Frontal cortex (tissue), 4 donors: ENCODE measurements around the gene GIGYF2. TPM values are rescaled to one million over a fixed set of nuclear protein-coding genes. Genes with fewer than 3 reads are reported as not detected.
"Not testable (repeated sequence)": the region's sequence is repeated elsewhere in the genome, so short reads cannot be mapped to it uniquely, and the experiment has no call there.

Experiments
- DNase-seq, 2 donors: peaks; one replicate each; pipeline ENCODE4 v3.0.0; 2012; ENCODE audit warnings: low spot score in 2 of 2
- FAIRE-seq: peaks from 2 replicates; lab custom pipeline; 2012; peaks lifted over from hg19 to GRCh38; lab: Jason Lieb, UNC
- total RNA-seq: library from RNA; depleted of rRNA; stranded (reverse); fragments of >200 nt; gene quantifications from one replicate; pipeline ENCODE4 v1.2.3, GENCODE V29; 2014
- donor health status: control.
- donor health status: control.
- donor health status: control.

GIGYF2 gene
- total RNA-seq, 1 donor from 2014 or later: 98.2 TPM

DNA sequence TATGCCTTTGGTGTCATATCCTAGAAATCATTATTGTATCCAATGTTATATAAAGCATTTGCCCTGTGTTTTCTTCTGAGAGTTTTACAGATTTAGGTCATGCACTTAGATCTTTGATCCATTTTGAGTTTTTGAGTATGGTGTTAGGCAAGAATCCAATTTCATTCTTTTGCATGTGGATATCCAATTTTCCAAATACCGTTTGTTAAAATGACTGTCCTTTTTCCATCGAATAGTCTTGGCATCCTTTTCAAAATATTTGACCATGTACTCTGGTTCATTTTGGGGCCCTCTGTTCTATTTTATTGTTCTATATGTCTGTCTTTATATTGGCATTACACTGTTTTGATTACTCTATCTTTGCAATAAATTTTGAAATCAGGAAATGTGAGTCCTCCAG is 103.0 kb downstream of the GIGYF2 start:
- no peak for FAIRE-seq
- no peak for DNase-seq

DNA sequence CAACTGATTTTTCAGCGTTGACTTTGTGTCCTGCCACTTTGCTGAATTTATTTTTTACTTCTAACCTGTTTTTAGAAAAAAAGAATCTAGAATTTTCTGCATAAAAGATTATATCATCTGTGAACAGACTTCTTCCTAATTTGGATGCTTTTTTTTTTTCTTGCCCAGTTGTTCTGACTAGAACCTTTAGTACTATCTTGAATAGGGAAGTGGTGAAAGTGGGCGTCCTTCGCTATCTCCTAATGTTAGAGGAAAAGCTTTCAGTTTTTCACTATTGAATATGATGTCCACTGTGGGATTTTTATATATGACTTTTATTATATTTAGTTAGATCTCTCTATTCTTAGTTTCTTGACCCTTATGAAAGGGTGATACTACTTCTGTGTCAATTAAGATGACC is 105.0 kb downstream of the GIGYF2 start:
- no peak for FAIRE-seq

DNA sequence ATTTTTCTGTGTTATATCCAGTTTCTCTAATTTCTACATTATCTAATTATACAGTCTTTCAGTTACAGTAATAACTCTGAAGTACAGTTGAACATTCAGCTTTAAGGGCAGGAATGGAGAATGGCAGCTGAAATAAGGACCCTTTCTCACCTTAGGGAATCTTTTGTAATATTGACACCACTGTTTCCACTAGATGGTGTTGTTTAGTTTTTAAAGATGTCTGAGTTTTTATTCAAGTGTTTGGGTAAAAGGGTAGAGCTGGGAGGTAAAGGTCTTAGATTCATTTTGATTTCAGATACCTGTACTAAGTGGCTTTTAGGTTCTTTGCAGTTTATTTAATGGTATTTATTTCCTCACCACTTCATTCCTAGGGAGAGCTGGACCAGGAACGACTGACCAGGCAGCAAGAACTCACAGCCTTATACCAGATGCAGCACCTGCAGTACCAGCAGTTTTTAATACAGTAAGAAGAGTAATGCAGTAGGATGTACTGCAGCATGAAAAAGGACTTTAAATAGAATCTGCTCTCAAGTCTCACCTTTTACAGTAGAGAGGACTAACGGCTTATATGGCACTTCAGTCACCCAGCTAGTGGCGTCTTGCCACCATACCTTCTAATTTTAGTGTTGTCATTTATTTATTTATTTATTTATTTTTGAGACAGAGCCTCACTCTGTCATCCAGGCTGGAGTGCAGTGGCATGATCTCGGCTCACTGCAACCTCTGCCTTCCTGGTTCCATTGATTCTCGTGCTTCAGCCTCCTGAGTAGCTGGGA is 112.4 kb downstream of the GIGYF2 start:
- FAIRE-seq (no peak), DNase-seq (no peak)

More for the DNA sequence above, 105.0 kb downstream of the GIGYF2 start:
- no peak for DNase-seq

DNA sequence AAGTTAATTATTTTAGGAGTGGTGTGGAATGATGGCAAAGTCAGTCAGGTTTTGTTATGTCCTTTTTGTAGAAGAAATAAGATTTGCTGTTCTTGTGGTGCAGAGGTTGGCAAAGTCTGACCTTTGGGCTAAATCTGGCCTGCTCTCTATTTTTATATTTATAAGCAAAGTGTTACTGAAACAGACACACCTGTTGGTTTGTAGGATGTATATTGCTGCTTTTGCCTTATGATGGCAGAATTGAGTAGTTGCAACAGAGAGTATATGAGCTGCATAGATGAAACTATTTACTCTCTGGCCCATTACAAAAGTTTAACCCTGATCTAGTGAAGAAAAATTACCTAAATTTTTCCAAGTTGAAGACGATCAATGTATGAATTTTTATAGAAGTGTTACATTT is 113.3 kb downstream of the GIGYF2 start:
- DNase-seq (no peak), FAIRE-seq (no peak)

DNA sequence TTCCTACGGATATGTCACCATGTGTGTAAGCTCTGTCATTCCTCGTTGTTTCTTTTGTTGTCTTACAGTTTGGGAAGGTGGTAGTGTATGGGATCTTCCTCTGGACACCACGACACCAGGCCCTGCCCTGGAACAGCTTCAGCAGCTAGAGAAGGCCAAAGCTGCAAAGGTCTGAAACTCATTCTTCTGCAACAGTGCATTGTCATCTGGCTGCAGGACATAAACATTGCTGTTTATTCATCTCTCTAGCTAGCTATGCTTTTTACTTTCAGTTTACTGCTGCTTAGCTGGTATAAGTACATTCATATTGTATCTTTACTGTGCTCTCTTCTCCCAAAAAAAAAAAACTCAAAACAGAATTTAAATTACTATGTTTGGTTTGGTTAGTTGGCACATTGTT is 118.4 kb downstream of the GIGYF2 start:
- DNase-seq (no peak), FAIRE-seq (no peak)

DNA sequence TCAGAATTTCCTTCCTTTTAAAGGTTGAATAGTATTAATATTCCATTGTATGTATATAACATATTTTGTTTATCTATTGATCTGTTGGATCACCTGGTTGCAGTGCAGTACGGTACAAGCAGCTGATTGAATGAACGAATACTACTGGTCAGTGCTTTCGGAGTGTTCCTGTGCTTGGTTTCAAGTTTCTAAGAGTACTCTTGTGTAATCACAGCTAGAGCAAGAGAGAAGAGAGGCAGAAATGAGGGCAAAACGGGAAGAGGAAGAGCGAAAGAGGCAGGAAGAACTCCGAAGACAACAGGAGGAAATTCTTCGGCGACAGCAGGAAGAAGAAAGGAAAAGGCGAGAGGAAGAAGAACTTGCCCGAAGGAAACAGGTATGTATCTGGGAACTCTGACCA is 119.5 kb downstream of the GIGYF2 start:
- no peak for FAIRE-seq
- DNase-seq: no peak

DNA sequence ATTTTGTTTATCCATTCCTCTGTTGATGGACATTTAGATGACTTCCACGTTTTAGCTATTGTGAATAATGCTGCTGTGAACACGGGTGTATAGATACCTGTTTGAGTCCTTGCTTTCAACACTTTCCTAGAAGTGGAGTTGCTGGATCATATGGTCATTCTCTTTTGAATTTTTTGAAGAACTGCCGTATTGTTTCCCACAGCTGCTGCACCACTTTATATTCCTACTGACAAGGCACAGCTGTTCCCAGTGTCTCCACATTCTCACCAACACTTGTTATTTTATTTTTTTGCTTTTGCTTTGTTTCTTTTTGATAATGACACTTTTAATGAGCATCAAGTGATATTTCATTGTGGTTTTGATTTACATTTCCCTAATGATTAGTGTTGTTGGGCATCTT is 120.6 kb downstream of the GIGYF2 start:
- no peak for FAIRE-seq

DNA sequence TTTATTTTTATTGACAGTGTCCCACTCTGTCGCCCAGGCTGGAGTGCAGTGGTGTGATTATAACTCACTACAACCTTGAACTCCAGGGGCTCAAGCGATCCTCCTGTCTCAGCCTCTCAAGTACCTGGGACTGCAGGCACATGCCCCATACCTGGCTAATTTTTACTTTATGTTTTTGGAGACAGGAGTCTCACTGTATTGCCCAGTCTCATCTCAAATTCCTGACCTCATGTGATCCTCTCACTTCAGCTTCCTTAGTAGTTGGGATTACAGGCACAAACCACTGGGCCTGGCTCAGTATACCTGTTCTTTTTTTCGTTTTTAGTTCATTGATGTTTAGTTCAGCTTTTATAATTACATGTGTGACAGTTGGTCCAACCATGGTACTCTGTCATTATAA is 132.9 kb downstream of the GIGYF2 start:
- FAIRE-seq (no peak), DNase-seq (no peak)

More for the DNA sequence above, 120.6 kb downstream of the GIGYF2 start:
- no peak for DNase-seq

DNA sequence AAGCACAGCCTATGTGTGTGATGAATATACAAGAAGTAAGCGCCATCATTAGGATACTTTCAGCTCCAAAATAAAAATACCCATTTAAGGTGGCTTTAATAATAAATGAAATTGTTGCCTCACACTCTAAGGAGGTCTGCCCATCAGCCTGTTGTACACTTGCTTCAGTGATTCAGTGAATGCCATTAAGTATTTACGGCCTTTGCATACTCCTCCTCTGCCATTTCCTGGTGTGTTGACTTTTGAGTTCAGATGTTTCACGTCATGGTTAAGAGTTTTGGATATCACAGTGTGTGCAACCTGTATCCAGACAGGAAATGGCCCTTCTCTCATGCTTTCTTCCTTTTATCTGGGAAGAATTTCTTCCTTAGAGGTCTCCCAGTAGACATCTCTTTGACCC is 134.4 kb downstream of the GIGYF2 start:
- DNase-seq (no peak), FAIRE-seq (no peak)

DNA sequence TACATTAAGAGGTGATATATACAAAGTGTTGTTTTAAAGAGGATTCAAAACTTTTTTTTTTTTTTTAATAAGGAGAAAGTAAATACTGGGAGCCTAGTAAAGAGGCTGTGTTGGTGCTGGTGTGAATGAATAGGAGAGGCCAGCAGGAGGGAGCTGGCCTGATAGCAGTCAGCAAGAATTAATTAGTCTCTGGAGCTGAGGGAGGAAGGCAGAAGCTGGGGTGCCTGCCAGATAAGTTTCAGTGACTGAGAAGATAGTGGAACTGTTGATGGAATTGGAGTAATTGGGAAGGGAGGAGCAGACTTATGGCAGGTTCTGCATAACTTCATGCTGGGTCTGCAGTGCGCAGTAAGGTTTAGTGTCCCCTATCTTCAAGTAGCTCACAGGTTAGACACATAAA is 136.7 kb downstream of the GIGYF2 start:
- no peak for DNase-seq

DNA sequence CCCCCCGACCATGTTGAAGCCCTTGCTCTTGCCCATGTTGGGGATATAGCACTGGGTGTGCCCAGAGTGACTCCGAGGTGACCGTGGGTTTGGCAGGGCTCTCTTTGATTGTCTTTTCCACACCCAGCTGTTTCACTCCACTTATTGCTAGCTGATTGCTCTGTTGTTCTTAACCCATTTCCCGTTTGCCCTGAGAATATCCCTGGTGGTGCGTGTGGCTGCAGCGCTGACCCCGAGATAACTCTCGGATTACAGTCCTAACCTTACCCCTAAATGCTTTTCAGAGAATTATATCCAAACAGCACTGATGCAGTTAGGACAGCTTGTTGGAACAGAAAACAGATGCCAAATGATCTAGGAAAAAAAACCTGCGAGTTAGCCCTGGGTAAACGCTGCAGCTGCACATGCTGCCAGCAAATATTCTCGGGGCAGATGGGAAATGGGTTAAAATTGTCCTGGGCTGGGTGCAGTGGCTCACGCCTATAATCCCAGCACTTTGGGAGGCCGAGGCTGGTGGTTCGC is 138.6 kb downstream of the GIGYF2 start:
- DNase-seq (no peak), FAIRE-seq (no peak)

More for the DNA sequence above, 136.7 kb downstream of the GIGYF2 start:
- FAIRE-seq: no peak

DNA sequence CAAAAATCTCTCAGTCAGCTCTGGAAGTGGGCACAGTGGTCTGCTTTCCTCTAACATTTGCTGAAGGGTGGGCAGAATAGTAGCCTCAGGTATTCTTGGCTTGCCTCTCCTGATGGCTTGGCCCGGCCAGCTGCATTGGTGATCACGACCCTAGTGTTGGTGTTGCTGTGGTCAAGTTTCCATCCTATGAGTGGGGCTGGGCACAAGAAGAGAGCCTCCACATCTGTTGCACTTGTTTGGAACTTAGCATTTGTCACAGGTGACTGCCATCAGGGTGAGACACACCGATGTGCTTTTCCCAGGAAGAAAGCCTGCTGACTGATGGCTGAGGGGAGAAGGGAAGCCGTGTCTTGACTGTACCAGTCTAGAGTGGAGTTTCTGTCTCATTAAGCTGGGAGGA is 139.8 kb downstream of the GIGYF2 start:
- FAIRE-seq (no peak), DNase-seq (no peak)

DNA sequence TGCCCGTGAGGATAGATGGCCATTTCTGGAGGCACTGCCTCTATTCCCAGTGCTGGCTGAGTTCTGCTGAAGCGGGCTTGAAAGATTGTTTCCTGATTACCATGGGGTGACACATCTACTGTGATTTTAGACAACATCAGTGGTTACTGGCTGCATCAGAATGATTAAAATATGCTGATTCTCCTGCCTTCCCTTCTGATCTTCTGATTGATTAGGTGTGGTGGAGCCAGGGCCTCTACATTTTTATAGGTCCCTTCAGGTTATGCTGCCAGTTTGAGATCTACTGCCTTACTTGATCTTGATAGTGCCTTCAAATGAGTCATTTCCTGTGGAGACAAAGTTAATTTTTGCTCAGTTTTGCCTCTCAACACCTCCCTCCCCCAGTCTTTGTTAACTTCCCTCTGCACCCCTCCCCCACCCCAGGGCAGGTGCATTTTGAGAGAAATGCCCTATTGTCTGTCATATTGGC is 141.3 kb downstream of the GIGYF2 start:
- FAIRE-seq: no peak
- DNase-seq: no peak

DNA sequence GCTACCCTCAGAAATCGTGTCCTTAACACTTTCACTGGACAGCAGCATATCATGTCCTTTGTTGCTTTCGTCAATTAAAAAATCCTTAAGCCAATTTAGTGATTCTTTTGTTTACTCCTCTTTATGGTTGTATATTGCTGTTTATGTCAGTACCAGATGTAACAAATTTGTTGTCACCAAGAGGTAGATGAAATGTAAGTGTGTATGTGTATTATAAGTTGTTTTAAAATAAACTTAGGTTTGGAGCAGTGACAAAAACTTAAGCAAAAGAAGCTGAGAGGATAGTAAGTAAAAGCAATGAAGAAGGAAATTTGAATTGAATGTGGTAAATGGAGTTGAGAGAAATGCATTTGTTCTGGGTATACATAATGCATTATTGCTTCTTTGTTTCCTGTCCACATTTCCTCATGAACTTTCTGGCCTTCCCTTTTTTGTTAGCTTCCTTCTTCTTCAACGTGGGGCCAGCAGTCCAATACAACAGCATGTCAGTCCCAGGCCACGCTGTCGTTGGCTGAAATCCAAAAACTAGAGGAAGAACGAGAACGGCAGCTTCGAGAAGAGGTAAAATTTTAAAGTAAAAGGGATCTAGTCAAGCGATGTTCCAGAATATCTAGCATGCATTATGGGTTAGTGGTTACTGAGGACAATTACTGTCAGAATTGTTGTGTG is 142.4 kb downstream of the GIGYF2 start:
- no peak for FAIRE-seq
- DNase-seq: peak in 1 of 2 donors; percentile 29

DNA sequence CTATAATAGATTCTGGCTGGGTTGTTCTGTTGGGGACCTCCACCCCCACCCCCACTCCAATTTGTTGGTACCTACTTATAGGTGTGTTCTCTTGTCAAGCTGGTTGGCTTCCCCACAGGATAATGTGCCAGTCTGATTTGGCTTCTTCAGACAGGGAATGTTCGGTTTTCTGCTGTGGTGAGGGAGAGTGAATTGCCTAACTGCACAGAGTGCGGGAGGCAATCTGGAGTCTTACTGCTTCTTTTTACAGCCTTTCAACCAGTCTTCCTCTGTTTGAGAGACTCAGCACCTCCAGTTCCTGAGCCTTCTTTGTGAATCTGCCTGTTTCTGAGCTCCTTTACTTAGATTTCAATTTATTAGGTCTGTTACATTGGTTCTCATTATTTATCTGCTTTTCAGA is 145.6 kb downstream of the GIGYF2 start:
- FAIRE-seq (no peak), DNase-seq (no peak)

DNA sequence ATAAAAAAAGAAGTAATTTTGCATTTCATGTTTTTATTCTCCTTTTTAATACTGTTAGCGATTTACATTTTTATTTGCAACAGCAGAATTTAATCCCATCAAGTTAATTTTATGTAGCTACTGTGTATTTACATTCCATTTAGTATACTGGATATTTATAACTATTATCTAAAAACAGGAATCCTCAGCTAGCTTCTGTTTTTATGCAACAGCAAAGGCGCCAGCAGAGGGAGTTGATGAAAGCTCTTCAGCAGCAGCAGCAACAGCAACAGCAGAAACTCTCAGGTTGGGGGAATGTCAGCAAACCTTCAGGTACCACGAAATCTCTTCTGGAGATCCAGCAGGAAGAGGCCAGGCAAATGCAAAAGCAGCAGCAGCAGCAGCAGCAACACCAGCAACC is 146.7 kb downstream of the GIGYF2 start:
- FAIRE-seq (no peak), DNase-seq (peak in 1 of 2 donors; percentile 21)

DNA sequence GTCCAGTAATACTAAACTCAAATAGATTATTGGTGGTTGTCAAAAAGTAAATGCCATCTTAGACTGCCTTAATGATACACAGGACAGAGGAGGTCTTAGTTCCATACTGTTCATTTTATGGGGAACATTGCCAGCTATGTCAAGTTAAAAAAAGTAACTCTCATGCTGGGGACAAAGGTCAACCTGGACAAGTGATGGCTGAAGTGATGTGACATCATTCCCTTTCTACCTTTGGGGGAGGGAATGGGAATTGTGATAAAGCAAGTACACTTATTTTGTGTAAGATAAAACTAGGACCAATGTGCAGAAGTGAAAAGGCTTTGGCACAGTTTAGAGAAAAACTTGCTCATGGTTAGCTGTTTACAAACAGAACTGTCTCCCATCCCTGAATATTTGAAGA is 148.9 kb downstream of the GIGYF2 start:
- no peak for FAIRE-seq
- DNase-seq: no peak

DNA sequence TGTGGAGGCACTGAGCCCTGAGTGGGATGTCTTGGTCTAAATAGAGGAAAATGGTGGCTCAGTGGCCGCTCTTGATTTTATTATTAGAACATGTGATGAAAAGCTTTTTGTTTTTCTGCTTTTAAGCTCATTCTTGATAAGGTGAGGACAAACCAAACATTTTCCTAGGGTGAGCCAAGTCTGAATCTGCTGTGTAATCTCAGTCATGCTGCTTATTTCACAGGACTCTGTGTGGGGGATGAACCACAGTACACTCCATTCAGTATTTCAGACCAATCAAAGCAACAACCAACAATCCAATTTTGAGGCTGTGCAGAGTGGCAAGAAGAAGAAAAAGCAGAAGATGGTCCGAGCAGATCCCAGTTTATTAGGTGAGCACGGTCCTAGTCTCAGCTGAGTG is 152.9 kb downstream of the GIGYF2 start:
- DNase-seq: no peak
- no peak for FAIRE-seq

DNA sequence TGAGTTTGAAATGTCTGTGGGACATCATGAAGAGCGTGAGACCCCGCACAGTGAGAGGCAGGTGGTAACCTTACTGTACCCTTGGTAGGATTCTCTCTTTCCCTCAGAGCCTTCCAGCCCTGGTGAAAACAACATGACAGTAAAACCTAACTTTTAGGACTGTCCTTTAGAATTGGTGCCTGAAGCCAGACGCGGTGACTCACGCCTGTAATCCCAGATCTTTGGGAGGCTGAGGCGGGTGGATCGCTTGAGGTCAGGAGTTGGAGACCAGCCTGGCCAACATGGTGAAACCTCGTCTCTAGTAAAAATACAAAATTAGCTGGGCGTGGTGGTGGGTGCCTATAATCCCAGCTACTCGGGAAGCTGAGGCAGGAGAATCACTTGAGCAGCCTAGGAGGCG is 154.9 kb downstream of the GIGYF2 start:
- not testable (repeated sequence) for DNase-seq, FAIRE-seq

DNA sequence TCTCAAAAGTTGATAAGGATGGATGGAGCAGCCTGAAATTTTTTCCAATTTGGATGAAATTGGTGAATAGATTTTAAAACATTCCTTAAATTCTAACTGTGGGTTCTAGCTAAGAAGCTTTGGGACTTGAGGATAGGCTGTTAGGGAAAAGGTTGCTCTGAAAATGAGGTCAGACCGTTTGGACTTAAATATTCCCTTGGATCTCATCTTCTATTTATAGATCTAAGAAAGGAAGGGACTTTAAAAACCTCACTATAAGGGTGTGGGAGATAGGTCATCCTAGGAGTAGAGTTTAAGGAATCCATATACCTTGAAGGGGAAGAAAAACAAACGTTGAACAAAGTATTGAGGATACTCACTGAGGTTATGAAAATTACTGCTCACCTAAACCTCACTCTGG is 155.5 kb downstream of the GIGYF2 start:
- DNase-seq (no peak), FAIRE-seq (no peak)

DNA sequence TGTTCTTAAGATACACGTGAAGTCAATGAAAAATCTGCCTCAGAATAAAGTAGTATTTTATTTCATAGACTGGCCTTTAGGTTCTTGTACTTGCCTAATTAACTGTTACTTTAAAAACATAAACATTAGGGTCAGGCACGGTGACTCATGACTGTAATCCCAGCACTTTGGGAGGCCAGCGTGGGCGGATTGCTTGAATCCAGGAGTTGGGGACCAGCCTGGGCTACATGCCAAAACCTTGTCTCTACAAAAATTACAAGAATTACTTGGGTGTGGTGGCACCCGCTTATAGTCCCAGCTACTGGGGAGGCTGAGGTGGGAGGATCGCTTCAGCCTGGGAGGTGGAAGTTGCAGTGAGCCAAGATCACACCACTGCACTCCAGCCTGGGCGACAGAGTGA is 157.0 kb downstream of the GIGYF2 start:
- DNase-seq (no peak), FAIRE-seq (no peak)
